Activated naive CD4-positive, alpha-beta T cell treated with anti-CD3 and anti-CD28 coated beads, Interleukin-2, amount 10 ng/mL, durations not matched to agents 7 days and 5 days (primary cell): ENCODE results near the gene NKD1.
"Not testable (repeated sequence)": the region's sequence is repeated elsewhere in the genome, so short reads cannot be mapped to it uniquely, and the experiment has no call there.

Source experiments
- CTCF ChIA-PET: fragments of 350-600 bp; sonication (Branson Sonifier 250); formaldehyde crosslinking; loops from one replicate; lab custom pipeline; 2021; ENCODE audit warnings: antibody characterized with exemption; lab: Charles Lee
- DNase-seq: peaks from one replicate; pipeline ENCODE4 v3.0.0-alpha.2; 2020
- H3K27ac Mint-ChIP-seq: one replicate; pipeline ENCODE4 v1.8.0; 2021; ENCODE audit warnings: mild to moderate bottlenecking, moderate library complexity, mixed read lengths
- H3K27me3 Mint-ChIP-seq: one replicate; pipeline ENCODE4 v1.8.0; 2021; ENCODE audit warnings: mild to moderate bottlenecking, mixed read lengths
- H3K36me3 Mint-ChIP-seq: one replicate; pipeline ENCODE4 v1.8.0; 2021; ENCODE audit warnings: mixed read lengths
- H3K4me1 Mint-ChIP-seq: one replicate; pipeline ENCODE4 v1.8.0; 2021; ENCODE audit warnings: mixed read lengths
- H3K4me3 Mint-ChIP-seq: one replicate; pipeline ENCODE4 v1.8.0; 2021; ENCODE audit warnings: mild to moderate bottlenecking, moderate library complexity, mixed read lengths
- H3K9me3 Mint-ChIP-seq: one replicate; pipeline ENCODE4 v1.8.0; 2021; ENCODE audit warnings: mixed read lengths

The NKD1 gene, protein sequence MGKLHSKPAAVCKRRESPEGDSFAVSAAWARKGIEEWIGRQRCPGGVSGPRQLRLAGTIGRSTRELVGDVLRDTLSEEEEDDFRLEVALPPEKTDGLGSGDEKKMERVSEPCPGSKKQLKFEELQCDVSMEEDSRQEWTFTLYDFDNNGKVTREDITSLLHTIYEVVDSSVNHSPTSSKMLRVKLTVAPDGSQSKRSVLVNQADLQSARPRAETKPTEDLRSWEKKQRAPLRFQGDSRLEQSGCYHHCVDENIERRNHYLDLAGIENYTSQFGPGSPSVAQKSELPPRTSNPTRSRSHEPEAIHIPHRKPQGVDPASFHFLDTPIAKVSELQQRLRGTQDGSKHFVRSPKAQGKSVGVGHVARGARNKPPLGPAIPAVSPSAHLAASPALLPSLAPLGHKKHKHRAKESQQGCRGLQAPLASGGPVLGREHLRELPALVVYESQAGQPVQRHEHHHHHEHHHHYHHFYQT

DNA sequence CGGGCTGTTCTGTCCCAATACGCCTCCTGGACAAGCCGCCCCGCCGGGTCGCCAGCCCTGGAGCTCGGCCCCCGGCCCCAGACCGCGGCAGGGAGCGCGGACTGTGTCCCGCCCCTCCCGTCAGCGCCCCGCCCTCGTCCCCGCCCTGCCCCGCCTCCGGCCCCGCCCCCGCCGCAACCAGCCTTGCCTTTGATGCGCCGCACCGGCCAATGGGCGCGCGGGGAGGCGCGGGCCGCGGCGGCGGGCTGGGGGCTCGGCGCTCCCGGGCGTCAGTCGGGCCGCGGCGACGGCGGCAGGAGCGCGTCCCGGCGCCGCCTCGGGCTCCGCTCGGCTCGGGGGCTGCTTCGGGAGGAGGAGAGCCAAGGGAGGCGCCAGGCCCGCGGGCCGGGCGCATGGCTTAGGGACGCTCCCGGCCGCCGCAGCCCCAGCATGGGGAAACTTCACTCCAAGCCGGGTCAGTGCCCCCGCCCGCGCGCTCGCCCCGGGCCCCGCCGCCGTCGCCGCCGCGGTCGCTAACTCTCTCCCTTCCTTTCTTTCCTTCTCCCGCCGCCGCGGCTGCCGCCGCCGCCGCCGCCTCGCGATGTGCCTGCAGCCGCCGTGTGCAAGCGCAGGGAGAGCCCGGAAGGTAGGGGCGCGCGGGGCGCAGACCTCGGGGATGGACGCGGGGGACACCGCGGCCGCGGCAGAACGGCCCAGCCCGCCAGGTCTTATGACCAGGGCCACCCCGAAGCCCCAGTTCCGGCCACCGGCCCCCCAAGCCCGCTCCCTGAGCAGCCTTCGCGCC is at the start of gene NKD1:
TSS of gene NKD1 (plus strand) at position 272 of the 784 bp plus-strand sequence. CDS start at position 430, 158 bp downstream.
- Mint-ChIP-seq H3K36me3 (peaks cover 4% of the 10 kb centered on the region), H3K9me3 (peaks cover 11% of the 10 kb centered on the region), H3K27ac (peak within 1 kb of the TSS; percentile 75), H3K27me3 (peaks cover 86% of the 10 kb centered on the region), H3K4me3 (peak within 1 kb of the TSS; percentile 75), H3K4me1 (peaks cover 14% of the 10 kb centered on the region)
- peak; percentile 75 for DNase-seq
- CTCF ChIA-PET = interaction anchor here (1.2 kb wide), 1 partner anchor 117 kb away, joined by 3 read pairs; no protein-coding TSS in a partner anchor

DNA sequence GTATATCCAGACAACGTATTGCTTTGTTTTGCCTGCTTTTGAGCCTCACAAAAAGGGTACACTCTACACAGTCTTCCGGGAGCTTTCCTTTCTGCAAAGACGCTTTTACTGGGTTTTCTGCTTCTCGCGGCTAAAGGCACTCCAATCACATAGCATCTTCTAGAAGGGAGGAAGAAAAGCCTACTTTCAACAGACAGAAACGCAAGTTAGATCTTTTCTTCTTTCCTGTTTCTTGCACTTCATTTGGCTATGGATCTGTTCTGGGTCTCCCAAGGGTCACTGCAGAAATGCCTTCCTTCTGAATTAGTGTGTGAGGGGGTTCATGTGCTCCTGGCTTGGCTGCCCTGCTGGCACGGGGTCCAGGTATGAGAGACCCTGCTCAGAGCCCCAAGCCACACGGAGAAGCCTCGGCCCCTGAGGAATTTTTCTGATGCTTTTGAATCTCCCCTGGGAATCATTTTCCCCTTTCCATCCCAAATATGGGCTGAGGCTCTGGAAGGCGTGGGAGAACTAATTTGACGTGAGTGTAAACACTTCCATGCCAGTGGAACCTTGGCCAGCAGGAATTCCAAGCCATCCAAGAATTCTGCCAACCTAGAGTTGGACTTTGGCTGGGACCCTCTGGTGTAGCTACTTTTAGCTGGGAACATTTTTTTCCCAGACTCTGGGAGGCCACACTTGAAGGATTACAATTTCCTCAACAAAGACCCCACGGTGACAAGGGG is 49.6 kb upstream of the NKD1 start:
- H3K36me3 Mint-ChIP-seq = no peaks in the 10 kb centered on the region
- H3K9me3 Mint-ChIP-seq = no peaks in the 10 kb centered on the region
- no peaks in the 10 kb centered on the region for H3K4me1 Mint-ChIP-seq
- H3K27me3 Mint-ChIP-seq = peaks cover 19% of the 10 kb centered on the region
- no peak for DNase-seq
- CTCF ChIA-PET = no interaction called here
- no peak overlapping the region for H3K4me3 Mint-ChIP-seq
- no peak overlapping the region for H3K27ac Mint-ChIP-seq

DNA sequence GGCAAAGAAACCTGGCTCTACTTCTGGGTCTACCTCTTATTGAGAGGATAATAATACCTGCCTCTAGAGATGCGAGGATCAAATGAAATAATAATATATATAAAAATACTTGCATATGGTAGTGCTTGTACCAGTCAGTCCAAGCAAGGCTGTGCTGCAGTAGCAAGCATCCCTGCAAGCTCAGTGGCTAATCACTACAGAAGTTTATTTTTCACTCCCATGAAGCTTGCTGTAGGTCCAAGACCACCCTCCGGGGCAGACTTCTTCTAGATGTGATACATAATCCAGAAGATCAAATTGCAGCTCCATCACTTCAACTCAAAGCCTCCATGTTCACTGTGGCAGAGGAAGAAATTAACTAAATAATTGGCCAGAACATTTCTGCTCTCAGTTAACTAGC is 48.9 kb upstream of the NKD1 start:
- no peak for DNase-seq
- peaks cover 20% of the 10 kb centered on the region for H3K27me3 Mint-ChIP-seq
- H3K4me1 Mint-ChIP-seq = no peaks in the 10 kb centered on the region
- H3K36me3 Mint-ChIP-seq = no peaks in the 10 kb centered on the region
- H3K4me3 Mint-ChIP-seq = no peak overlapping the region
- no peak overlapping the region for H3K27ac Mint-ChIP-seq
- CTCF ChIA-PET = no interaction called here
- no peaks in the 10 kb centered on the region for H3K9me3 Mint-ChIP-seq

DNA sequence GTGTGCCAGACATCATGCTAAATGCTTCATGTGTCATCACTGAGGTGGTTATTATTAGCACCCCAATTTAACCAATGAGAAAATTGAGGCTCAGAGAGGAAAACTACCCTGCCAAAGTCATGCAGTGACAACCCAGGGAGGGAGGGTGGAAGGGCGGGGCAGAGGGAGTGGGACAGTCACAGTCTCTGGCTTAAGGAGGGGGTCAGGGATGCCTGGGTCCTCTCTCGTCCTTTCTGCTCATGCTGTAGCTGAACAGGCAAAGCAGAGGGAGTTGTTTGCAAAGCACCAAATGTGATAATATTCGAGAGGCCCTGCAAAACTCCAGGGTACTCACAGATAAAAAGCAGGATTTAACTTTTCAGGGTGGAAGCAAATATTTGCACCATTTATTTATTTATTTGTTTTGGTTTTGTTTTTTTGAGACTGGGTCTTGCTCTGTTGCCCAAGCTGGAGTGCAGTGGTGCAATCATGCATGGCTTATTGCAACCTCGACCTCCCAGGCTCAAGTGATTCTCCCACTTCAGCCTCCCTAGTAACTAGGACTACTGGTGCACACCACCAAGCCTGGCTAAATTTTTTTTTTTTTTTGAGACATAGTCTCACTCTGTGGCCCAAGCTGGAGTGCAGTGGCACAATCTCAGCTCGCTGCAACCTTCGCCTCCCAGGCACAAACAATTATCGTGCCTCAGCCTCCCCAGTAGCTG is 47.9 kb upstream of the NKD1 start:
- Mint-ChIP-seq H3K36me3 (no peaks in the 10 kb centered on the region), H3K4me3 (no peak overlapping the region), H3K27me3 (peaks cover 16% of the 10 kb centered on the region), H3K9me3 (no peaks in the 10 kb centered on the region), H3K4me1 (no peaks in the 10 kb centered on the region), H3K27ac (no peak overlapping the region)
- CTCF ChIA-PET = interaction anchor here (1.0 kb wide), 1 partner anchor 476 kb away, joined by 3 read pairs; the partner anchor contains the start of gene CNEP1R1
- DNase-seq = no peak

DNA sequence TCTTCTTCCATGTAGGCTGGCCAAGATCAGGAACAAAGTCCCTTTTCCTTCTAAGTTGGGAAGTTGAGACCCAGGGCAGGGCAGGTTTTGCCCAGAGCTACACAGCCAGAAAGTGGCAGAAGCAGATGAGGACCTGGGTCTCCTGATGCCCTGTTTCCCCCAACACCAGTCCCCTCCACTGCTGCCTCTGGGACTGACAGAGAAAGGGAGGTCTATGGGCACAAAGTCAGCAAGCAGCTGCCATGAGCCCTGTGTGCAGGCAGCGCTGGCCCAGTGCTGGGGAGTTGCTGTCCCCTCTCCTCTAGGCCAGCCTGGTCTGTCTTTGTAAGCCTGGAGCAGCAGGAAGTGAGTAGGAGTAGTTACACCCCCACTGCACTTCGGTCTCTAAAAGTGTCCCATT is 46.9 kb upstream of the NKD1 start:
- H3K9me3 Mint-ChIP-seq = no peaks in the 10 kb centered on the region
- no peak for DNase-seq
- CTCF ChIA-PET = interaction anchor here (0.7 to 1.0 kb wide), 2 partner anchors 38 to 476 kb away, joined by 3 read pairs; partner anchors contain the start of gene CNEP1R1
- H3K36me3 Mint-ChIP-seq = no peaks in the 10 kb centered on the region
- H3K27me3 Mint-ChIP-seq = peaks cover 15% of the 10 kb centered on the region
- H3K4me1 Mint-ChIP-seq = no peaks in the 10 kb centered on the region
- no peak overlapping the region for H3K4me3 Mint-ChIP-seq
- peak overlapping the region; percentile 68 for H3K27ac Mint-ChIP-seq

DNA sequence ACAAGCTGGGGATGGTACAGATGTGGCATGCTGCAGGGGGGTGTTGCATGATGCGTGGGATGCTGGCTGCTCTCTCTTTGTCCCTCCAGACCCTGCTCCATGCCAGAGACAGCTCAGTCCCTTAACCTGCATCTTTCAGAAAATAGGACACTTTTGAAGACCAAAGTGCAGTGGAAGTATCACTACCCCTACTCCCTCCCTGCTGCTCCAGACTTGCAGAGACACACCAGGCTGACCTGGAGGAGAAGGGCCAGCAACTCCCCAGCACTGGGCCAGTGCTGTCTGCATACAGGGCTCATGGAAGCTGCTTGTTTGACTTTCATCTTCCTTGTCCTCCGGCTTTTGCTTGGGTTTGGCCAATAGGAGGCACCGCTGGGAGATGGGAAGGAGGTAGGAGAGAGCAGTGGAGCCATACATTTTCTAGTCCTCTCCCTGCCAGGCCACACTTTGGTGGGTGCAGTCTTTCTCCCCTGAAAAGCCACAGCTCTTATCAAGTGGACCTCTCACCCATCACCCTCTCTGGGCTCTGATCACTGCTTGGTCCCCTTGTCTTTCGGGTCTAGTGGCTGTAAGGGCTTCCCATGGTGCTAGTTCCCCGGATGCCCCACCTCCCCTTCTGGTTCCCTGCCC is 46.1 kb upstream of the NKD1 start:
- Mint-ChIP-seq H3K27me3 (peaks cover 13% of the 10 kb centered on the region), H3K36me3 (no peaks in the 10 kb centered on the region), H3K4me1 (no peaks in the 10 kb centered on the region), H3K9me3 (no peaks in the 10 kb centered on the region), H3K4me3 (no peak overlapping the region), H3K27ac (peak overlapping the region; percentile 65)
- CTCF ChIA-PET = interaction anchor here (0.7 kb wide), 1 partner anchor 38 kb away, joined by 3 read pairs; no protein-coding TSS in a partner anchor
- DNase-seq = no peak

DNA sequence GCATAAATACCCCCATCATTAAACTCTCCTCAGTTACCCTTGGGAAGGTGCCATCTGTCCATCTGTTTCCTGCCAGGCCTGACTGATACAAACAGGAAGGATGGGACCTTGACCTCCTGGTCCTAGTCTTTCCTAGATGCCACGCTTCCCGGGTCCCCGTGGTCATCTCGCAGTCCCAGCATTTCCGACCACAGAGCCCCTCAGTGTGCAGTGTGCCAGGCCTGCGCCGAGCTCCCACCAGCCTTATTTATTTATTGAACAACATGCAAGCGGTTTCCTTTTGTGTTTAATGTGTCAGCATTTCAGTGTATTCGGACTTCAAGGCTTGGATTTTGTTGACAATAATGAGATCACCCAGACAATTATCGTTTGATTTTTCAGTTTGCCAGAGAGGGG is 45.6 kb upstream of the NKD1 start:
- Mint-ChIP-seq H3K4me3 (no peak overlapping the region), H3K9me3 (no peaks in the 10 kb centered on the region), H3K27ac (peak overlapping the region; percentile 65), H3K27me3 (peaks cover 10% of the 10 kb centered on the region), H3K36me3 (no peaks in the 10 kb centered on the region), H3K4me1 (no peaks in the 10 kb centered on the region)
- CTCF ChIA-PET = no interaction called here
- DNase-seq = no peak

DNA sequence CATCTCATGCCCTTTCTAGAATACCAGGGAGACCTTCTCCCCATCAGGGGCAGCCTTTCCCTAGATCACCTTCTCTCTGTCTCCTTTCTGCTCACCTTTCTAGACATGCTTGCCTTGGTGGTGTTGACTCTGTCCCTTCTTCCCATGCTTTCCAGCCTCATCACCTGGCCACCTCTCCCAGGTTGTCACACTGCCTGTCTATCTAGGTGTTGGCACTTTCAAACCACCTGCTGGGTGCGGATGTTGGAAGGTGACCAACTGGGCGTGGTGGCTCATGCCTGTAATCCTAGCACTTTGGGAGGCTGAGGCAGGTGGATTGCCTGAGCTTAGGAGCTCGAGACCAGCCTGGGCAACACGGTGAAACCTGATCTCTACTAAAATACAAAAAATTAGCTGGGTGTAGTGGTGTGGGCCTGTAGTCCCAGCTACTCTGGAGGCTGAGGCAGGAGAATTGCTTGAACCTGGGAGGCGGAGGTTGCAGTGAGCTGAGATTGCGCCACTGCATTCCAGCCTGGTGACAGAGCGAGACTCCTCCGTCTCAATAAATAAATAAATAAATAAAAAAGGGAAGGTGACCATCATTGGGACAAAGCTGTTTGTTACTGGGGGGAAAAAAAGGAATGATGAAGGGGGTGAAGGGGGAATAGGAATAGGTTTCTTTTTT is 44.2 kb upstream of the NKD1 start:
- H3K27ac Mint-ChIP-seq, H3K4me3 Mint-ChIP-seq, H3K9me3 Mint-ChIP-seq, H3K36me3 Mint-ChIP-seq, CTCF ChIA-PET, H3K4me1 Mint-ChIP-seq, DNase-seq: not testable (repeated sequence)
- H3K27me3 Mint-ChIP-seq = peaks cover 13% of the 10 kb centered on the region

DNA sequence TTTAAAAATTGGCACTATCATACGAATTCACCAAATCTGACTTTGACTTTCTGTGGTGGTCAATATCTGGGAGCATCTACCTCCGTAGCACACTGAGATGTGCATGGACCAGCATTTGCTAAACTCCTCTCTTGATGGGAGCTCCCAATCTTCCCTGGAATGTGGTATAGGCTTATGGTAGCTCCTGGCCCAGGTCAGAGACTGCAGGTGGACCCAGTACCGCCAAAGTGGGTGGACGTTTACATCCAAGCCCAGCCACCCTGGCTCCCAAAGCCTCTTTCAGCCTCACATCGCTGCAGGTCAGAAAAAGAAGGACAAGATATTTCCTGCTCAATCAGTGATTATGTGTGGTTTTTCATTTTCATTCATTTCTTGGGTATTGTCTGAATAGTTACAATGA is 43.1 kb upstream of the NKD1 start:
- H3K4me1 Mint-ChIP-seq = no peaks in the 10 kb centered on the region

DNA sequence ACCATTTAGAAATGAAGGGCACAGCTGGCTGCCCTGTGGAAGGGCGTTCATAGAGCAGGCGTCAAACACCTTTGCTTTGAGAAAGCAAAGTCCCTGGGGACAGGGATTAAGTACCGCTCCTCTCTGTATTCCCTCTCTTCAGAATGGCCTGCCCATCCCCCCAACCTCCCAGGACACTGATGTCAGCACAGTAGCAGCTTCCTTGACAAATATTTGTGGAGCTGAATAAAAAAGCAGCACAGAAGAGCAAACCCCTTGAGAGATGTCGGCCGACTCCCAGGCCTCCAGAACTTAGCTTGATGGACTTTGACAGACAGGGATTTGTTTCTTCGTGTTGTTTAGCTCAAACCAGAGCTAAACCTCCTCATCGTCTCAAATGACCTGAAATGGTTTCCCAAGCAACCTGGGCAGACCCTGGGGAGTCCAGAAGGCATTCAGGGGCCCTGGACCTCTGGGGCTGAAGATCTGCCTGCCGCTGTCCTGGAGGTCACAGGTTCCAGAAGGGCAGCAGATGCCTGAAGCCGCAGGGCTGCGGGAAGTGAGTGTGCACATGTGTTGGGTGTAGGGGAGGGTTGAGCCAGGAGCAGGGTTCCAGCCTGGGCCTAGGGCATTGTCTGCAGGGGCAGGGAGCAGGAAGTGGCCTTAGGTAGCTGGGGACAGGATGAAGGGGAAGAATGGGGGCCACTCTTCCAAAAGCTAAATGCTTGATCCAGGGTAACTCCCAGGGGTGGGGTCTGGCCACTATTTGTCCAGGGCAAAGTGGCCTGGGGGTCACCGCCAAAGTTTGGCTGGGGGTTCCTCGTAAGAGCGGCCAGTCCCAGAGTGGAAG is 42.3 kb upstream of the NKD1 start:
- Mint-ChIP-seq H3K36me3 (no peaks in the 10 kb centered on the region), H3K4me1 (no peaks in the 10 kb centered on the region), H3K27ac (no peak overlapping the region), H3K9me3 (no peaks in the 10 kb centered on the region), H3K27me3 (peaks cover 13% of the 10 kb centered on the region), H3K4me3 (no peak overlapping the region)
- no peak for DNase-seq
- CTCF ChIA-PET = interaction anchor here (1.1 kb wide), 1 partner anchor 292 kb away, joined by 3 read pairs; no protein-coding TSS in a partner anchor

More for the DNA sequence above, 43.1 kb upstream of the NKD1 start:
- no peaks in the 10 kb centered on the region for H3K9me3 Mint-ChIP-seq
- no peaks in the 10 kb centered on the region for H3K36me3 Mint-ChIP-seq
- no peak overlapping the region for H3K4me3 Mint-ChIP-seq
- no peak for DNase-seq
- peaks cover 13% of the 10 kb centered on the region for H3K27me3 Mint-ChIP-seq
- CTCF ChIA-PET = interaction anchor here (1.1 kb wide), 1 partner anchor 291 kb away, joined by 3 read pairs; no protein-coding TSS in a partner anchor
- H3K27ac Mint-ChIP-seq = no peak overlapping the region

DNA sequence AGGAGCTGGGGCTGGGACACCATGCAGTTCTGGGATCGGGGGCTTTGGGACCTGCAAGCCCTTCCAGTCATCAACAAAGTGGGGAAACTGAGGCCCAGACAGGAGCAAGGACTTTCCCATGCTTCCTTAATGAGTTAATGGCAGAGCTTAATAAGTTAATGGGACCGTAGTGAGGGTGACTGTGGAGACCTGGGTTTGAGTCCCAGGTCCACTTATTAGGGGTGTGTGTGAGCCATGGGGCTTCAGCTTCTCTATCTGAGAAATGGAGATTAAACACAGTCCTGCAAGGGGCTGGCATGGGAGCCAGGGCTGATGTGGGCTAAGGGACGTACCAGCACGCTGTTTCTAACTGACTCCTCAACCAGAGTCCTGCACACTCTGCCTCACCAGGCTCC is 41.7 kb upstream of the NKD1 start:
- H3K27ac Mint-ChIP-seq = no peak overlapping the region
- no peaks in the 10 kb centered on the region for H3K36me3 Mint-ChIP-seq
- no peaks in the 10 kb centered on the region for H3K4me1 Mint-ChIP-seq
- no peak for DNase-seq
- CTCF ChIA-PET = no interaction called here
- no peak overlapping the region for H3K4me3 Mint-ChIP-seq
- H3K9me3 Mint-ChIP-seq = no peaks in the 10 kb centered on the region
- H3K27me3 Mint-ChIP-seq = peaks cover 13% of the 10 kb centered on the region

DNA sequence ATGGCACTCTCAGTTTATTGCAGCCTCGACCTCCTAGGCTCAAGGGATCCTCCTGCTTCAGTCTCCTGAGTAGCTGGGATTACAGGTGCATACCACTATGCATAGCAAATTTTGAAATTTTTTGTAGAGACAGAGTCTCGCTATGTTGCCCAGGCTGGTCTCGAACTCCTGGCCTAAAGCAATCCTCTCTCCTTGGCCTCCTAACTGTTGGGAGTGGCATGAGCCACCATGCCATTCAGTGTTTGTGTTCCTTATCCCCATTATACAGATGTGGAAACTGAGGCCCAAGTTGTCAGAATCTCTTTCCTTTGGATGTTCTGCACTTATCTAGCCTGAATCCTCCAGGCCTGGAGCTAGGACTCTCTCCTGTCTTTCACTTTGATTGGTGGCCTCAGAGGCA is 40.8 kb upstream of the NKD1 start:
- H3K27ac Mint-ChIP-seq = no peak overlapping the region
- peaks cover 11% of the 10 kb centered on the region for H3K27me3 Mint-ChIP-seq
- H3K36me3 Mint-ChIP-seq = no peaks in the 10 kb centered on the region
- CTCF ChIA-PET = no interaction called here
- H3K4me1 Mint-ChIP-seq = no peaks in the 10 kb centered on the region
- H3K9me3 Mint-ChIP-seq = no peaks in the 10 kb centered on the region
- no peak for DNase-seq
- H3K4me3 Mint-ChIP-seq = no peak overlapping the region
